Measurements from ENCODE around the gene NECTIN4. TPM values are rescaled to one million over a fixed set of nuclear protein-coding genes. Genes with fewer than 3 reads are reported as not detected.
"Not testable (repeated sequence)": the region's sequence is repeated elsewhere in the genome, so short reads cannot be mapped to it uniquely, and the experiment has no call there.

NECTIN4 gene
- total RNA-seq, 2 experiments from 2014 or later, result not detected

DNA sequence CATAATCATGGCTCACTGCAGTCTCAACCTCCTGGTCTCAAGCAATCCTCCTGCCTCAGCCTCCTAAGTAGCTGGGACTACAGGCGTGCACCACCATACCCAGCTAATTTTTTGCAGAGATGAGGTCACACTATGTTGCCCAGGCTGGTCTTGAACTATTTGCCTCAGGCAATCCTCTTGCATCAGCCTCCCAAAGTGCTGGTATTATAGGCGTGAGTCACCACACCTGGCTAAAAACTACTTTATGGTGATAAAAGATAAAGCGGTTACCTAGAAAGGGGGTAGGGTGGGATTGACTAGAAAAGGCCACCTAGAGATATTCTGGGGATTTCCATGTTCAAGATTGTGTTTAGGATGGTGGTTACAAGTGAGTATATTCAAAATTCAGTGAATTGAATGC is 55.6 kb downstream of the NECTIN4 start:
- no peak overlapping the region for H3K4me3 ChIP-seq (ENCODE audit: low read depth, low read length, poor library complexity, severe bottlenecking)
- H3K4me2 ChIP-seq (ENCODE audit: low read length), result no peak overlapping the region
- H3K79me2 ChIP-seq (ENCODE audit: insufficient read depth, low read depth, low read length), result peaks cover 12% of the 10 kb centered on the region; the same call in 1 of the 2 replicates
- peaks cover 26% of the 10 kb centered on the region for H3K4me1 ChIP-seq (ENCODE audit: insufficient read depth, low read length, poor library complexity, severe bottlenecking)
- no peak overlapping the region for H3K27ac ChIP-seq (ENCODE audit: low read depth, low read length, poor library complexity, severe bottlenecking)
- DNase-seq (ENCODE audit: low spot score), result no peak
- TF ChIP-seq EZH2phosphoT487 (IDR thresholded peaks at IDR 0.05; ENCODE audit: borderline replicate concordance, low read depth, low read length), result no peak
- BruUV-seq (replicated peaks), result no TSS peak
- H2AFZ ChIP-seq (ENCODE audit: low read length), result no peak overlapping the region
- H3K9me3 ChIP-seq (ENCODE audit: low read length), result no peaks in the 10 kb centered on the region; the same call in 1 of the 2 replicates
- ChIA-PET POLR2A (interaction anchor here (0.6 to 3.0 kb wide), 2 partner anchors 12 to 192 kb away, joined by 4 to 9 read pairs; partner anchors contain the start of gene F11R), CTCF (ENCODE audit: unreplicated experiment) (no interaction called here)
- peaks cover 22% of the 10 kb centered on the region for H3K36me3 ChIP-seq (ENCODE audit: insufficient read depth, low read length)
- no peaks in the 10 kb centered on the region for H4K20me1 ChIP-seq (ENCODE audit: insufficient read depth, low read length)
- H3K9me2 ChIP-seq (ENCODE audit: insufficient read depth, low read length), result no peaks in the 10 kb centered on the region
- intact Hi-C loops (cut with micrococcal nuclease; ENCODE audit: unreplicated experiment), result no loop called here

DNA sequence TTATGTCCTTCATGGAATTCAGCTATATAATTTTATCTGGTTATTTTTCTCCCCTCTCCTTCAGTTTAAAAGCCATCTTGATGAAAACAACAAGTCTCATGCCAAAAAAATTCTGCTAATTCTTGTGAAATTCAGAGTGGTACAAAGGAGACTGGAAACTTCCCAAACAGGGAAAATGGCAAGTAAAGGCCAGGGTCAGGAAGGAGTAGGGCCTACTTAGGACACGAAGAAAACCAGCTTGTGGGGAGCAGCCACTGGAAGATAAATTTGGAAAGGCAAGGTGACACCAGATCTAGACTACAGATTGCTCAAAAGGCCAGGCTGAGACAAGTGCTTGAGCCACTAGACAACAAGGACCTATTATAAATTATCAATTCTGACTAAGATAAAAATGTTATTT is 56.9 kb downstream of the NECTIN4 start:
- no peak for DNase-seq (ENCODE audit: low spot score)
- Histone ChIP-seq H3K4me2 (ENCODE audit: low read length) (no peak overlapping the region), H4K20me1 (ENCODE audit: insufficient read depth, low read length) (no peaks in the 10 kb centered on the region), H3K4me3 (ENCODE audit: low read depth, low read length, poor library complexity, severe bottlenecking) (no peak overlapping the region), H3K79me2 (ENCODE audit: insufficient read depth, low read depth, low read length) (0 out of 2 replicates have a peak, but pooled peaks cover 2% of the 10 kb centered on the region), H3K4me1 (ENCODE audit: insufficient read depth, low read length, poor library complexity, severe bottlenecking) (peaks cover 16% of the 10 kb centered on the region), H3K9me3 (ENCODE audit: low read length) (no peaks in the 10 kb centered on the region; the same call in 1 of the 2 replicates), H3K9me2 (ENCODE audit: insufficient read depth, low read length) (no peaks in the 10 kb centered on the region), H3K36me3 (ENCODE audit: insufficient read depth, low read length) (peaks cover 12% of the 10 kb centered on the region), H2AFZ (ENCODE audit: low read length) (no peak overlapping the region), H3K27ac (ENCODE audit: low read depth, low read length, poor library complexity, severe bottlenecking) (no peak overlapping the region)
- BruUV-seq (replicated peaks), result no TSS peak
- TF ChIP-seq, protein P1, sequence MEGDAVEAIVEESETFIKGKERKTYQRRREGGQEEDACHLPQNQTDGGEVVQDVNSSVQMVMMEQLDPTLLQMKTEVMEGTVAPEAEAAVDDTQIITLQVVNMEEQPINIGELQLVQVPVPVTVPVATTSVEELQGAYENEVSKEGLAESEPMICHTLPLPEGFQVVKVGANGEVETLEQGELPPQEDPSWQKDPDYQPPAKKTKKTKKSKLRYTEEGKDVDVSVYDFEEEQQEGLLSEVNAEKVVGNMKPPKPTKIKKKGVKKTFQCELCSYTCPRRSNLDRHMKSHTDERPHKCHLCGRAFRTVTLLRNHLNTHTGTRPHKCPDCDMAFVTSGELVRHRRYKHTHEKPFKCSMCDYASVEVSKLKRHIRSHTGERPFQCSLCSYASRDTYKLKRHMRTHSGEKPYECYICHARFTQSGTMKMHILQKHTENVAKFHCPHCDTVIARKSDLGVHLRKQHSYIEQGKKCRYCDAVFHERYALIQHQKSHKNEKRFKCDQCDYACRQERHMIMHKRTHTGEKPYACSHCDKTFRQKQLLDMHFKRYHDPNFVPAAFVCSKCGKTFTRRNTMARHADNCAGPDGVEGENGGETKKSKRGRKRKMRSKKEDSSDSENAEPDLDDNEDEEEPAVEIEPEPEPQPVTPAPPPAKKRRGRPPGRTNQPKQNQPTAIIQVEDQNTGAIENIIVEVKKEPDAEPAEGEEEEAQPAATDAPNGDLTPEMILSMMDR (conservative IDR thresholded peaks at IDR 0.05; ENCODE audit: low read length), result no peak
- no peak for TF ChIP-seq EZH2phosphoT487 (IDR thresholded peaks at IDR 0.05; ENCODE audit: borderline replicate concordance, low read depth, low read length)
- CTCF ChIA-PET (ENCODE audit: unreplicated experiment), result no interaction called here
- intact Hi-C loops (cut with micrococcal nuclease; ENCODE audit: unreplicated experiment), result no loop called here
- POLR2A ChIA-PET, result interaction anchor here (0.6 to 3.0 kb wide), 4 partner anchors 11 to 191 kb away, joined by 3 to 9 read pairs (median 4); partner anchors contain the start of gene F11R

DNA sequence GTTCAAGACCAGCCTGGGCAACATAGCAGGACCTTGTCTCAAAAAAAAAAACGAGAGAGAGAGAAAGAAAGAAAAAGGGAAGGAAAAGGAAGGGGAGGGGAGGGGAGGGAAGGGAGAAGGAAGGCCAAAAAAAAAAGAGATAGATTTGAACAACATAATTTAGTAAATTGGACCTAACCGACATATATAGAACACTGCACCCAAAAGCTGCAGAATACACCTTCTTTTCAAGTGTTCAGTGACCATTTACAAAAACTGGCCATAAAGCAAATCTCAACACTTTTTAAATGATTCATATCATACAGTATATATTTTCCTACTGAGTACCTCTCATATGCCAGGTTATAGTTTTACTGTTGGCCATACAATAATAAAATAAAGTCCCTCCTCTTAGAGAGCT is 57.5 kb downstream of the NECTIN4 start:
- H4K20me1 ChIP-seq (ENCODE audit: insufficient read depth, low read length), result no peaks in the 10 kb centered on the region
- no peak overlapping the region for H3K27ac ChIP-seq (ENCODE audit: low read depth, low read length, poor library complexity, severe bottlenecking)
- no peaks in the 10 kb centered on the region; the same call in 1 of the 2 replicates for H3K9me3 ChIP-seq (ENCODE audit: low read length)
- 0 out of 2 replicates have a peak, but pooled peaks cover 2% of the 10 kb centered on the region for H3K79me2 ChIP-seq (ENCODE audit: insufficient read depth, low read depth, low read length)
- DNase-seq (ENCODE audit: low spot score), result no peak
- H3K9me2 ChIP-seq (ENCODE audit: insufficient read depth, low read length), result no peaks in the 10 kb centered on the region
- peaks cover 12% of the 10 kb centered on the region for H3K4me1 ChIP-seq (ENCODE audit: insufficient read depth, low read length, poor library complexity, severe bottlenecking)
- peaks cover 6% of the 10 kb centered on the region; the same call in 1 of the 2 replicates for H3K36me3 ChIP-seq (ENCODE audit: insufficient read depth, low read length)
- no peak overlapping the region for H2AFZ ChIP-seq (ENCODE audit: low read length)
- no TSS peak for BruUV-seq (replicated peaks)
- ChIA-PET POLR2A (interaction anchor here (0.6 to 3.0 kb wide), 3 partner anchors 11 to 190 kb away, joined by 3 to 9 read pairs (median 3); partner anchors contain the start of gene F11R), CTCF (ENCODE audit: unreplicated experiment) (no interaction called here)
- no peak overlapping the region for H3K4me2 ChIP-seq (ENCODE audit: low read length)
- intact Hi-C loops (cut with micrococcal nuclease; ENCODE audit: unreplicated experiment), result no loop called here
- TF ChIP-seq, protein P1 (conservative IDR thresholded peaks at IDR 0.05; ENCODE audit: low read length), result no peak
- no peak for TF ChIP-seq EZH2phosphoT487 (IDR thresholded peaks at IDR 0.05; ENCODE audit: borderline replicate concordance, low read depth, low read length)
- H3K4me3 ChIP-seq (ENCODE audit: low read depth, low read length, poor library complexity, severe bottlenecking), result no peak overlapping the region

GRCh38 chr1:161029466-161029865 is 59.9 kb downstream of the NECTIN4 start:
- H3K4me3 ChIP-seq (ENCODE audit: low read depth, low read length, poor library complexity, severe bottlenecking); POLR2A ChIA-PET; H3K27ac ChIP-seq (ENCODE audit: low read depth, low read length, poor library complexity, severe bottlenecking); CTCF ChIA-PET (ENCODE audit: unreplicated experiment); BruUV-seq (replicated peaks); H2AFZ ChIP-seq (ENCODE audit: low read length); H3K4me1 ChIP-seq (ENCODE audit: insufficient read depth, low read length, poor library complexity, severe bottlenecking); H3K4me2 ChIP-seq (ENCODE audit: low read length); DNase-seq (ENCODE audit: low spot score); intact Hi-C loops (cut with micrococcal nuclease; ENCODE audit: unreplicated experiment); H3K9me3 ChIP-seq (ENCODE audit: low read length); H3K79me2 ChIP-seq (ENCODE audit: insufficient read depth, low read depth, low read length); H3K36me3 ChIP-seq (ENCODE audit: insufficient read depth, low read length); H4K20me1 ChIP-seq (ENCODE audit: insufficient read depth, low read length); H3K9me2 ChIP-seq (ENCODE audit: insufficient read depth, low read length): not testable (repeated sequence)

DNA sequence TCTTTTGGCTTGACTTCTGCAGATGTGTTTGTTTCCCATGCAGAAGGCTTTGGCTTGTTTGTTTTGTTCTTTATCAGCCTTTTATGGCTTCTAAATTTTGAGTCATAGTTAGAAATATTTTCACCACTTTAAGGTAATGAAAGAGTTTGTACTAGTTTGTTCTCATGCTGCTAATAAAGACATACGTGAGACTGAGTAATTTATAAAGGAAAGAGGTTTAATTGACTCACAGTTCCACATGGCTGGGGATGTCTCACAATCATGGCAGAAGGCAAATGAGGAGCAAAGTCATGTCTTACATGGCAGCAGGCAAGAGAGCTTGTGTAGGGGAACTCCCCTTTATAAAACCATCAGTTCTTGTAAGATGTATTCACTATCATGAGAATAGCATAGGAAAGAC is 62.4 kb downstream of the NECTIN4 start:
- CTCF ChIA-PET (ENCODE audit: unreplicated experiment); H3K4me3 ChIP-seq (ENCODE audit: low read depth, low read length, poor library complexity, severe bottlenecking); H3K27ac ChIP-seq (ENCODE audit: low read depth, low read length, poor library complexity, severe bottlenecking); H3K9me2 ChIP-seq (ENCODE audit: insufficient read depth, low read length); BruUV-seq (replicated peaks); H4K20me1 ChIP-seq (ENCODE audit: insufficient read depth, low read length); H3K36me3 ChIP-seq (ENCODE audit: insufficient read depth, low read length); DNase-seq (ENCODE audit: low spot score); H3K9me3 ChIP-seq (ENCODE audit: low read length); intact Hi-C loops (cut with micrococcal nuclease; ENCODE audit: unreplicated experiment); H3K79me2 ChIP-seq (ENCODE audit: insufficient read depth, low read depth, low read length); H3K4me2 ChIP-seq (ENCODE audit: low read length); H2AFZ ChIP-seq (ENCODE audit: low read length); H3K4me1 ChIP-seq (ENCODE audit: insufficient read depth, low read length, poor library complexity, severe bottlenecking): not testable (repeated sequence)
- POLR2A ChIA-PET, result interaction anchor here (1.0 kb wide), 1 partner anchor 8 kb away, joined by 6 read pairs; no protein-coding TSS in a partner anchor
